22Rv1 (cell line): Measurements from ENCODE around the gene CCDC63.

Source experiments
- H3K27ac ChIP-seq: fragments of 450-650 bp; 2 replicates; pipeline ENCODE4 v1.5.1; 2017
- ZFX ChIP-seq: fragments of 450-650 bp; IDR thresholded peaks from 2 replicates; pipeline ENCODE4 v1.6.1; 2017; ENCODE audit warnings: antibody characterized with exemption, borderline replicate concordance
- TF ChIP-seq, protein P1 (sequence below): fragments of 450-650 bp; IDR thresholded peaks from 2 replicates; pipeline ENCODE4 v1.5.1; 2017; ENCODE audit warnings: mild to moderate bottlenecking

Gene CCDC63

DNA sequence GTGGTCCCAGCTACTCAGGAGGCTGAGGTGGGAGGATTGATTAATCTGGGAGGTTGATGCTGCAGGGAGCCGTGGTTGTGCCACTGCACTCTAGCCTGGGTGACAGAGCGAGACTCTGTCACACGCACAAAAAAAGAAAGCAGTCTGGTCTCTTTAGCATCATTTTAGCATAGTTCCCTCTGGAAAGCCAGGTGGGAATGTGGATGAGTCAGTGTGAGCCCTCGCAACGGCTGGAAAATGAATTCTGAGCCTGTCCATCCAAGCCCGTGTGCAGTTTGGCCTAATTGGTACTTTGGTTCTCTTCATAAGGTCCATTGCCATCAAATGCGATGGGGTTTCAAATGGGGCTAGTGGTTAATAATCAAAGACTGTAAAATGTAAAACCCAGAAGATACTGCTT is 71.2 kb downstream of the CCDC63 start:
- no peak overlapping the region for H3K27ac ChIP-seq
- TF ChIP-seq, protein P1, sequence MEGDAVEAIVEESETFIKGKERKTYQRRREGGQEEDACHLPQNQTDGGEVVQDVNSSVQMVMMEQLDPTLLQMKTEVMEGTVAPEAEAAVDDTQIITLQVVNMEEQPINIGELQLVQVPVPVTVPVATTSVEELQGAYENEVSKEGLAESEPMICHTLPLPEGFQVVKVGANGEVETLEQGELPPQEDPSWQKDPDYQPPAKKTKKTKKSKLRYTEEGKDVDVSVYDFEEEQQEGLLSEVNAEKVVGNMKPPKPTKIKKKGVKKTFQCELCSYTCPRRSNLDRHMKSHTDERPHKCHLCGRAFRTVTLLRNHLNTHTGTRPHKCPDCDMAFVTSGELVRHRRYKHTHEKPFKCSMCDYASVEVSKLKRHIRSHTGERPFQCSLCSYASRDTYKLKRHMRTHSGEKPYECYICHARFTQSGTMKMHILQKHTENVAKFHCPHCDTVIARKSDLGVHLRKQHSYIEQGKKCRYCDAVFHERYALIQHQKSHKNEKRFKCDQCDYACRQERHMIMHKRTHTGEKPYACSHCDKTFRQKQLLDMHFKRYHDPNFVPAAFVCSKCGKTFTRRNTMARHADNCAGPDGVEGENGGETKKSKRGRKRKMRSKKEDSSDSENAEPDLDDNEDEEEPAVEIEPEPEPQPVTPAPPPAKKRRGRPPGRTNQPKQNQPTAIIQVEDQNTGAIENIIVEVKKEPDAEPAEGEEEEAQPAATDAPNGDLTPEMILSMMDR = no peak
- no peak for TF ChIP-seq ZFX

DNA sequence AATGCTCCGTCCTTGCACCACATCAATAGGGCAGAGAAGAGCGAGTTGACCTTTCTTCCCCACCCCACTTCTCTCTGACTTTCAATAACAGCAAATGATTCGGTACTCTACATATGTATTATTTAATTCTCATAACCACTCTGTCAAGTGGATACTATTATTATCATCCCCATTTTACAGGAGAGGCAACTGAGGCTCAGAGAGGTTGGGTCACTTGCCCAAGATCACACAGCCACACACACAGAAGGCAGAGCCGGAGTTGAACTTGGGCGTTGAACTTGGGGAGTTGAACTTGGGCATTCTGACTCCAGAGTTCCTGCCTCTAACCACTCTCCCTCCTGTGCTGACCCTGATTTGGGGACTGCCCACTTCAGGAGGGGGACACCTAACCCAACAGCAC is 72.9 kb downstream of the CCDC63 start:
- TF ChIP-seq ZFX = no peak
- TF ChIP-seq, protein P1 = no peak
- H3K27ac ChIP-seq = no peak overlapping the region

DNA sequence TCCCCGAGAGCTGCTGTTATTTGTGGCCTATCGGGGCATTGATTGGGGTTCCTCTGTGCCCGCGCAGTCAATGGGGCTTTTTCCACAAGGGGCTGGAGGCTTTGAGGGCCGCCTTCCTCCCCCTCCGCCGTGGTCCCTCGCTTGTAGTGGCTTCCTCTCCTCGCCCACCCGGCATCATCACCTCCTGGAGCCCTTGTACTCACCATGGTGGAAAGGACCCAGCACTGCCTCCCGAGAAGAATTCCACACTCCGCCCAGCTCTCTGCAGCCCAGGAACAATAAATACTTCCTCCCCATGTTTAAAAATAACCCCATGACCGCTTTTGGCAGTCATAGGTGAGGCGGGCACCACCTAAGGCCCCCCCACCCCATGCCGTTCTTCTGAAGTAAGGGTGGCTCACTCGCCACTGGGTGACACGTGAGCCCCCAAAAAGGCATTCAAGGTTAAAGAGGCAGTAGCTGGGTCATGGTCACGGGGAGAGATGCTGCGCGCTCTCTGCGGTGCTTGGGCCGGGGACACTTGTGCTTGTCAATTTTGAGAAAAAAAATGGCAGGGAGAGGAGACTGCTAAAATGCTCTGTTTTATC is 73.6 kb downstream of the CCDC63 start, which contains the start of gene MYL2:
Gene MYL2, minus strand, starts transcription at position 256 of the 587 bp plus-strand sequence. Its CDS starts 50 bp downstream, at position 206.
- no peak for TF ChIP-seq ZFX
- TF ChIP-seq, protein P1 = no peak
- H3K27ac ChIP-seq = no peak within 1 kb of the TSS

DNA sequence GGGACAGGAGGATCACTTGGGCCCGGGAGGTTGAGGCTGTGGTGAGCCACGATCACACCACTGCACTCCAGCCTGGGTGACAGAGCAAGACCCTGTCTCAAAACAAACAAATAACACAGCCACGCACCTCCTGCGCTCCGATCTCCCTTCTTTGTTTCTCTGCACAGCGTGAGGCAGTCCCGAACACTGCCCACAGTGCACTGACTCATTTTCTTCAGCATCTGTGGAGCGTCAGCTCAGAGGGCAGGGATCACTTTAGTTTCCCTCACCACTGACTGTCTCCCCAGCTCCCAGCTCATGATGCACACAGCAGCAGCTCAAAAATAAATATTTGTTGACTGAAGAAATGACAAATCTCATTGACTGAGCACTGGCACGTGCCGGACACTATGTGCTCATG is 74.5 kb downstream of the CCDC63 start:
- no peak for TF ChIP-seq ZFX
- TF ChIP-seq, protein P1 = no peak
- no peak overlapping the region for H3K27ac ChIP-seq

DNA sequence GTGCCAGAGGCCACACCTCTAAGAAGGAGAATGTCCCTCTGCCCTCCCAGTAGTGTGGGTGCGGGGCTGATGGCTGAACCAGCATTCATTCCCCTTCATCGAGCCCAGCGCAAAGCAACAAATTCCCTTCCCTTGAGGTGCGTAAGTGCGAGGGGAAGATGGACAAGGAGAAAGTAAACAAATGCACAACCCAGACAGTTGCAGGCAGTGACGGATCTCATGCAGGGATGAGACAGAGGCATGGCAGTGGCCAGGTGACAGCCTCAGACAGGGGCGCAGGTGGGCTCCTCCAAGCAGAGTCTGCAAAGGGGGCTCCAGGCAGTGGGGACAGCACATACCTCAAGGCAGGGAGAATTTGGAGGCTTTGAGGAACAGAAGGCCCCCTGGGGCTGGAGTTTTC is 75.9 kb downstream of the CCDC63 start:
- TF ChIP-seq ZFX = no peak
- TF ChIP-seq, protein P1 = no peak
- H3K27ac ChIP-seq = no peak overlapping the region

DNA sequence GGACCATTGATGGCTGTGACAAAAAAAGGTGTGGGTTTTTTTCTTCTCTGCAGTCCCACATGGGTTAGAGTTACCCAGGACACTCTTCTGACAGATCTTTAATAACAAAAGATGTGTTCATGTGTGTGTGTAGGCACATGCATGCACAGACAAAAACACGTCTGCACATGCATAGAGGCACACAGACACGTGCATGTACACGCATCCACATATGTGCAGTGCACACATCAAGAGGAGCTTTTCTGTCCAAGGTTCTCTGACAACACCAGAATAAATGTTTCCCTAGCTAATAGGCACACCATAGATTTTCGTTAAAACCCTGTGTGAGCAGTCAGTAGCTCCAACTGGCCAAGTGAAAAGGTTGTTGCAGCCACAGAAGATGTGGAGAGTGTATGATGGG is 76.4 kb downstream of the CCDC63 start:
- no peak overlapping the region for H3K27ac ChIP-seq
- TF ChIP-seq ZFX = no peak
- TF ChIP-seq, protein P1 = no peak

DNA sequence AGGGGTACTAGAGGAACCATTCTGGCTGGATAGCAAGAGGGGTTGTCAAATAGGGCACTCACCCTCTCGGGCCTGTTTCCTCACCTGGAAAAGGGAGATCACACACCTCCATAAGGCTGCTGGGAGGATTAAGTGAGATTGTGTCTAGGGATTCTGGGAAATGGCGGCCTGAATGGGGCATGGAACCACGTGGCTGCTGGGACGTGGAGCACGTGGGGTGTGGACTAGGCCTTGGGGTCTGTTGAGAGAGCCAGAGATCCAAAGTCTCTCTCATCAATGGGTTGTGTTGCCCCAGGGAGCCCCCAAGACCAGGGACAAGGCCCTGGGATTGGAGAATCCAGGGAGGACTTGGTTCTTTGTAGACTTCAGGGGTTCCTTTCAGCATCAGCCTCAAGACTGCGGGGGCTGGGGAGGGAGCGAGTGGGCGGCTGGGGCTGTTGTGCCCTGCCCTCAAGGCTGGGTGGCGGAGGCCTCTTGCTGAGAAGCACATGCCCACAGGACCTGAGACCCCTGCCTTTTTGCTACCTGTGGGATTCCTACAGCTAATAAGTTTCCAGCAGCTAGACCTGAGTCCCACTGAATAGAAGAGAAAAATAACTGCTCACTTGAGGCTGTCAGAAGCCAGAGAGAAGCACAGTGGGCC is 77.0 kb downstream of the CCDC63 start:
- TF ChIP-seq, protein P1 = no peak
- no peak for TF ChIP-seq ZFX
- no peak overlapping the region for H3K27ac ChIP-seq
